Measurements from ENCODE around the gene CORIN.
"Not testable (repeated sequence)": the region's sequence is repeated elsewhere in the genome, so short reads cannot be mapped to it uniquely, and the experiment has no call there.

Gene CORIN

DNA sequence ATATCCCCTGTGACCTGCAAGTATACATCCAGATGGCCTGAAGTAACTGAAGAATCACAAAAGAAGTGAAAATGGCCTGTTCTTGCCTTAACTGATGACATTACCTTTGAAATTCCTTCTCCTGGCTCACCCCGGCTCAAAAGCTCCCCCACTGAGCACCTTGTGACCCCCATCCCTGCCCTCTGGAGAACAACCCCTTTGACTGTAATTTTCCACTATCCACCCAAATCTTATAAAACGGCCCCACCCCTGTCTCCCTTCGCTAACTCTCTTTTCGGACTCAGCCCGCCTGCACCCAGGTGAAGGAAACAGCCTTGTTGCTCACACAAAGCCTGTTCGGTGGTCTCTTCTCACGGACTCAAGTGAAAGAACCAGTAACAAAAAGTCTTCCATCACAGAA, 69.9 kb downstream of the CORIN start:
- DNase-seq (ENCODE audit: low read depth, low spot score) = peak; percentile 4

- DNase-seq (ENCODE audit: low read depth, low spot score) = no peak
Observed at GRCh38 chr4:47763279-47763678, 74.6 kb downstream of the CORIN start.

GRCh38 chr4:47762376-47763266, 75.2 kb downstream of the CORIN start:
- no peak for DNase-seq (ENCODE audit: low read depth, low spot score)

DNA sequence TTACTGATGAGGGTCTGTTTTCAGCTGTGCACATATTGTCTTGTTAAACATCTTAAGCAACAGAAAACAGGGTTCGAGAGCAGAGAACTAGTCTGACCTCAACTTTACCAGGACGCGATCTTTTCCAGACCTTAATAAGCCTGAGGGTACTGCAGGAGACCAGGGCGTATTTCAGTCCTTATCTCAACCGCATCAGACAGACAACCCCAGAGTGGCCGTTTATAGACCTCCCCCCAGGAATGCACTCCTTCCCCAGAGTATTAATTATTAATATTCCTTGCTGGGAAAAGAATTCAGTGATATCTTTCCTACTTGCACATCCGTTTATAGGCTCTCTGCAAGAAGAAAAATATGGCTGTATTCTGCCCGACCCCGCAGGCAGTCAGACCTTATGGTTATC, 84.6 kb downstream of the CORIN start:
- DNase-seq (ENCODE audit: low read depth, low spot score) = not testable (repeated sequence)

DNA sequence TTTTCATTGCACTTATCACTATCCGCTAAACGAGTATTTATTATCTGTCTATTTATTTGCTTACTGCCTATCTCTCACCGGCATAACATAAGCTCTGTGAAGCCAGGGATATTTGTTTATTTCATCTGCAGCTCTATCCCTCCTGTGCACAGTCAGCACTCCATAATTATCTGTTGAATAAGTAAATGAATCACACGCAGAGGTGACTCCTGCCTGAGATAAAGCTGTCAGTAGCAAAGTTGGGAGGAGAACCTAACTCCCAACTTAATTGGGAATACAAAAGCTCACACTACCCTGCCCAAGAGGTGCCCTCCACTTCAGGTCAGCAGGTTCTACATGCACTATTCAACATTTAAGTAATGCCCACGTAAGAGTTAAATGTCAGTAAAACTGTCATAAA, 85.7 kb downstream of the CORIN start:
- DNase-seq (ENCODE audit: low read depth, low spot score) = no peak

- DNase-seq (ENCODE audit: low read depth, low spot score) = no peak
Observed at GRCh38 chr4:47750788-47751187, 87.1 kb downstream of the CORIN start.

DNA sequence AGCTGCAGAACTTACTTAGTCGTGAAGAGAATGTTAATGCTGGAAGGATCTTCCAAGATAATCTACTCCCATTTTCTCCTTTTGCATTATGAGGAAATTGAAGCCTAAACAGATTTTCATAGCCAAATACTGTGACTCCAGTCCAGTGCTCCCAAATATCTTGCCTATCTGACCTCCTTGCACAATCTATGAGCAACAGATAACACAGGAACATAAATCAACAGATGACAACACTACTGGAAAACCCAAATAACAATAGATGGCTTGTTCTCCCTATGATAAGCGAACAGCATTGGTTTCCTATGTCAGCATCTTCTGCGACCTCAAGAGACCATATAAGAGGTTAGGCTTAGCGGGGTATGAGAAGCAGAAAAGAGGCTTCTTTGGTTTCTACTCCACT, 88.0 kb downstream of the CORIN start:
- DNase-seq (ENCODE audit: low read depth, low spot score) = no peak

- no peak for DNase-seq (ENCODE audit: low read depth, low spot score)
Observed at GRCh38 chr4:47749060-47749459, 88.8 kb downstream of the CORIN start.

GRCh38 chr4:47747846-47748494, 89.9 kb downstream of the CORIN start:
- DNase-seq (ENCODE audit: low read depth, low spot score) = no peak

GRCh38 chr4:47747211-47747610, 90.7 kb downstream of the CORIN start:
- DNase-seq (ENCODE audit: low read depth, low spot score) = no peak

DNA sequence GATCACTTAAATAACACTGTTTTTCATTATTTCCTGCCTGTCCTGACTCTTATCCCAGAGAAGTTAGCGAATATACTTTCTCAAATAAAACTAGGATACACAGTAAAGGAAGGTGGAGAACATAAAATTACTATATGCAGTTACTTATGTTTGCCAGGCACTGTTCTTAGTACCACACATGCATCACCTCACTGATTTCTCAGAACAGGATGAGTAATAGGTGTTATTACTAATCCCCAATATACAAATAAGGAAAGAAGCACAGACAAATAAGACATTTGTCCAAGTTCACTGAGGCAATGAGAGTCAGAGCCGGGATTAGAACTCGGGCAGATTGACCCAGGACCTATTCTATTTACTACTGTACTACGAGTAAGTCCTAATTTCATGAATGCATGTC, 91.7 kb downstream of the CORIN start:
- no peak for DNase-seq (ENCODE audit: low read depth, low spot score)

DNA sequence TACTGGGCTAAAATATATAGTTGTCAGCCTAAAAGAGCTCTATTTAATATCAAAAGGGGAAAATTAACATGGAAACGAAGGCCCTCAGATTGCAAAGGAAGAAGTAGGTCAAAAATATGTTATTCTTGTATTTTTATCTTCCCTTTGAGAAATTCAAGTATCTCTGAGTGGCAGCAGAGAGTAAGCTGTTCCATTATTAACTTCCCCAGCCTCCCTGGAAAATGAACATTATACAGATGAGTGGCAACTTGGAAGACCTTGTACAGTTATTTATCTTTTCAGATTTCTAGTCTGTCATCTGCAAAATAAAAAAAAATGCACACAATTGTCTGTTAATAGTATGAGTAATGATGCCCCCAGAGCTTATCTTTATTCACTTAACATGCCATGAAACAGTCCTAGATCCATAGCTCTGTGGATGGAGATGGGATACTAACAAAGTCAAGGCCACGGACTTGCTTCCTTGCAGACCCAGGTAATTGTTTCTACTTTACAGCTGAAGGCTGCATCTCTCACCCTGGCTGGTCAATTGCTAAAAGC, 93.0 kb downstream of the CORIN start:
- DNase-seq (ENCODE audit: low read depth, low spot score) = no peak

GRCh38 chr4:47744253-47744652, 93.6 kb downstream of the CORIN start:
- DNase-seq (ENCODE audit: low read depth, low spot score) = no peak

DNA sequence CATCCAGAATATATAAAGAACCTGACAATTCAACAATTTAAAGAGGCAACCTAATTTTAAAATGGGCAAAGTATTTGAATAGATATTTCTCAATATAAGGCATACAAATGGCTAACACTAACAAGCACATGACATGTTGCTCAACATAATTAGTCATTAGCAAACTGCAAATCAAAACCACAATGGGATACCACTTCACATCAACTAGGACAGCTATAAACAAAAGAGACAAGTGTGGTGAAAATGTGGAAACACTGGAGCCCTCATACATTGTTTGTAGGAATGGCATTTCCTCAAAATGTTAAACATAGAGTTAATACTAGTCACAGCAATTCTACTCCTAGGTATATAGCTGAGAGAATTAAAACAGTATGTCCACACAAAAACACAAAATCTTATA, 96.7 kb downstream of the CORIN start:
- no peak for DNase-seq (ENCODE audit: low read depth, low spot score)

- DNase-seq (ENCODE audit: low read depth, low spot score) = no peak
Observed at GRCh38 chr4:47737326-47737725, 100.5 kb downstream of the CORIN start.

GRCh38 chr4:47736555-47736954, 101.3 kb downstream of the CORIN start:
- DNase-seq (ENCODE audit: low read depth, low spot score) = no peak

GRCh38 chr4:47736146-47736545, 101.7 kb downstream of the CORIN start:
- DNase-seq (ENCODE audit: low read depth, low spot score) = no peak

DNA sequence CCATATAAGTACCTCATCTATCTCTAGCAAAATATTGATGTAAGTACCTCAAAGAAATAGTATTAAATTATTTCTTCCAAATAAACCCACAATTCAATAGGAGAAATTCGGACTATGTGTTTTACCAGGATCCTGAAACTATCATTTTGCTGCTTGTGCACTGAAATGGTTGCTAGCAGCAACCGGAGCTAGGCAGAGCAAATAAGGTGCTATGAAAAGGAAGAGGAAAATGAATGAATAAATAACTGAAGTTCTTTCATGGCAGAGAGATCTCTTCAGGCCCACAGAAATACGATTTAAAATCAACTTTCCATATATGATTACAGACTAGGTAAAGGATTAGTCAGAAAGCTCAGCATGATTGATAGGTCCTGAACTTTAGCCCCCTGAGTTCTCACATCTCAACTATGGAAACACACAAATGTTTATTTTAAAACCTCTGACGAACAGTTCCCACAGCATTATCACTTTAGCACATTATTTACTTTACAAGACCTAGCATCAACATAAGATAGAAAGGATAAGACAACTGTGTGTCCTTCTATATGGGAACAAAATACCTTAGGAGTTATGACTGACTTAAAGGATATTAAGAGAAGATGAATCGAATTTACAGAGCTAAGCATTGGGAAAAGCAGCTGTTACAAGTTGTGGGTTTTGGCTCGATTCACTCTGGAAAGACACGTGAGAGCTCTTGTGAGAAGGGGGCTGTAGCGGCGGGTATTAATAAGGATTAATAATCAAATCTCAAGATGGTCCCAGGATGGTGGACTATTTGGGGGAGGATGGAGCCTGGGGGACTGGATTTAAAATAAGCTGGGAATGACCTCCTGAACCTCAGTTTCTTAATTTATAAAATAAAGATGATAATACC, 104.3 kb downstream of the CORIN start:
- DNase-seq (ENCODE audit: low read depth, low spot score) = no peak

DNA sequence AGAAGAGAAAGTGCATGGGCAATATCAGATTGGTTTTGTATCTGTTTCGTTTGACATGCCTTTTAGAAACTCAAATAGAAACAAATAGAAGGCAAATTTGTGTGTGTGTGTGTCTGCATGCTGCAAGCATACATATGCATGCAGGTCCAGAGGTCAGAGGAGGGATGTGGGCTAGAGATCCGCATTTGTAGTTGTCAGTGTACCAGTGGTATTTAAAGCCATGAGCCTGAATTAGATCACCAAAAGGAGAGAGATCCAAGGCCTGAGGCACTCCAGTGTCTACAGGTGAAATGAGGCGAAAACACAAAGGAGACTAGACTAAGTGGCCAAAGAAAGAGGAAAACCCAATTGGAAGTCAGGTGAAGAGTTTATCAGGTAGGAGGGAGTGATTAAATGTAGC, 106.7 kb downstream of the CORIN start:
- no peak for DNase-seq (ENCODE audit: low read depth, low spot score)

- DNase-seq (ENCODE audit: low read depth, low spot score) = no peak
Observed at GRCh38 chr4:47729131-47729680, 108.7 kb downstream of the CORIN start.

DNA sequence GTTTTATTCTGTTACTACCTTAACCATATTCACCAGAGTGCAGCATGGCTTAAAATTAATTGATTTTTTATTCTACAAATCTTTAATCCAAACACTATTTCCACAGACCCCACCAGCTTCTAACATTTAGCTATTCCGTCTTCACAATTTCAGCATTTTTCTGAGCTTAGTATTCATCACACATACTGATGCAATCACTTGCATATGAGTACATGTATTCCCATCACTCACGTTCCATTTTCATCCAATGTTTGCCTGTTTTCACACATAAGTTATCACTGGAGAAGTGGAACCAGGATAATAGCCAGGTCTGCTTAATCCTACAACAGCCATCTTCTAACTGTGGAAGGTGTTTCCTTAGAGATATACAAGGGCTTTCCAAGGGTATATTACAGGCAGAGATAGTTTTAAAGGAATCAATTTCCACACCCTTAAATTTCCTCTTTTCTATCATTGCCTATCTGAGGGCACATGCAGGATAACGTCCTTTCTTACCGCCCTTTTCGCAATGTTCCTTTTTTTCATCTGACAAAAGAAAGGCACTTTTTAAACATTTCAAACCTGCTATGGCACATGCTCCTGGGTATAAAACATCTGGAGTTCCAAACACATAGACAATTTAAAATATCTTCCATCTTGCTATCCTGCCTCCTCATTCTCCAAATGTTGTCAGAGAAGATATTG, 115.8 kb downstream of the CORIN start:
- no peak for DNase-seq (ENCODE audit: low read depth, low spot score)

Data from ELF-1 (cell line).